ENCODE data around the gene CSTPP1.
"Not testable (repeated sequence)": the region's sequence is repeated elsewhere in the genome, so short reads cannot be mapped to it uniquely, and the experiment has no call there.

CSTPP1 gene

DNA sequence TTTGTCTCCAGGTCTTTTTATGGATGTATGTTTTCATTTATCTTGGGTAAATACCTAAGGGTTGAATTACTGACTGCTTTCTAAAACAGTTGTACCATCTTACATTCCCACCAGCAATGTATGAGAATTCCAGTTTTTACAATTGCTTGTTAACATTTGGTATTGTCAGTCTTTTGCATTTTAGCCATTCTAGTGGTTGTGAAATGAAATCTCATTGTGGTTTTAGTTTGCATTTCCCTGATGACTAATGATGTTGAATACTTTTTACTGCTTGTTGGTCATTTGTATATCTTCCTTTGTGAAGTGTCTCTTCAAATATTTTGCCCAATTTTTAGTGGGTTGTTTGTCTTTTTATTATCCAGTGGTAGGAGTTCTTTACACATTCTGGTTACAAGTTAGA is 147.4 kb downstream of the CSTPP1 start:
- DNase-seq (ENCODE audit: low spot score) (no peak), ATAC-seq (ENCODE audit: low read depth) (peak; percentile 64; the same call in 2 of the 3 replicates)
- Histone ChIP-seq H3K4me1 (ENCODE audit: insufficient read depth, poor library complexity, severe bottlenecking) (peaks cover 6% of the 10 kb centered on the region), H3K27ac (ENCODE audit: poor library complexity, severe bottlenecking) (no peak overlapping the region), H3K36me3 (ENCODE audit: low read depth) (no peaks in the 10 kb centered on the region), H3K27me3 (ENCODE audit: insufficient read depth, poor library complexity, severe bottlenecking) (no peaks in the 10 kb centered on the region), H3K4me3 (ENCODE audit: severe bottlenecking) (no peak overlapping the region), H3K9me3 (ENCODE audit: severe bottlenecking) (no peaks in the 10 kb centered on the region)
- TF ChIP-seq, protein P1, sequence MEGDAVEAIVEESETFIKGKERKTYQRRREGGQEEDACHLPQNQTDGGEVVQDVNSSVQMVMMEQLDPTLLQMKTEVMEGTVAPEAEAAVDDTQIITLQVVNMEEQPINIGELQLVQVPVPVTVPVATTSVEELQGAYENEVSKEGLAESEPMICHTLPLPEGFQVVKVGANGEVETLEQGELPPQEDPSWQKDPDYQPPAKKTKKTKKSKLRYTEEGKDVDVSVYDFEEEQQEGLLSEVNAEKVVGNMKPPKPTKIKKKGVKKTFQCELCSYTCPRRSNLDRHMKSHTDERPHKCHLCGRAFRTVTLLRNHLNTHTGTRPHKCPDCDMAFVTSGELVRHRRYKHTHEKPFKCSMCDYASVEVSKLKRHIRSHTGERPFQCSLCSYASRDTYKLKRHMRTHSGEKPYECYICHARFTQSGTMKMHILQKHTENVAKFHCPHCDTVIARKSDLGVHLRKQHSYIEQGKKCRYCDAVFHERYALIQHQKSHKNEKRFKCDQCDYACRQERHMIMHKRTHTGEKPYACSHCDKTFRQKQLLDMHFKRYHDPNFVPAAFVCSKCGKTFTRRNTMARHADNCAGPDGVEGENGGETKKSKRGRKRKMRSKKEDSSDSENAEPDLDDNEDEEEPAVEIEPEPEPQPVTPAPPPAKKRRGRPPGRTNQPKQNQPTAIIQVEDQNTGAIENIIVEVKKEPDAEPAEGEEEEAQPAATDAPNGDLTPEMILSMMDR (IDR thresholded peaks at IDR 0.05; ENCODE audit: poor library complexity, severe bottlenecking) = no peak

DNA sequence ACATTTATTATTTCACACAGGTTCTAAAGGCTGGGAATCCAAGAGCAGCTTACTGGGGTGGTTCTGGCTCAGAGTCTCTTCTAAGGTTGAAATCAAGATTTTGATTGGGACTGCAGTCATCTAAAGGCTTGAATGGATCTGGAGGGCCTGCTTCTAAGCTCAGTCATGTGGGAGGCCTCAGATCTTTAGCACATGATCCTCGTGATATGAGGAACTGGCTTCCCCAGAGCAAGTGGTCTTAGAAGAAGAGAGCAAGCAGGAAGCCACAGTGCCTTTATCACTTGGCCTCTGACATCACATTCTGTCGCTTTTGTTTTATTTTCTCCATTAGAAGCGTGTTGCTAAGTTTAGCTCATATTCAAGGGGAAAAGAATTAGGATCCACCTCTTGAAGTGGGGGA is 151.2 kb downstream of the CSTPP1 start:
- Histone ChIP-seq H3K36me3 (ENCODE audit: low read depth) (no peaks in the 10 kb centered on the region), H3K9me3 (ENCODE audit: severe bottlenecking) (no peaks in the 10 kb centered on the region), H3K4me3 (ENCODE audit: severe bottlenecking) (no peak overlapping the region), H3K27ac (ENCODE audit: poor library complexity, severe bottlenecking) (no peak overlapping the region), H3K4me1 (ENCODE audit: insufficient read depth, poor library complexity, severe bottlenecking) (peaks cover 6% of the 10 kb centered on the region), H3K27me3 (ENCODE audit: insufficient read depth, poor library complexity, severe bottlenecking) (no peaks in the 10 kb centered on the region)
- TF ChIP-seq, protein P1 (IDR thresholded peaks at IDR 0.05; ENCODE audit: poor library complexity, severe bottlenecking) = no peak
- no peak for DNase-seq (ENCODE audit: low spot score)
- no peak for ATAC-seq (ENCODE audit: low read depth)

DNA sequence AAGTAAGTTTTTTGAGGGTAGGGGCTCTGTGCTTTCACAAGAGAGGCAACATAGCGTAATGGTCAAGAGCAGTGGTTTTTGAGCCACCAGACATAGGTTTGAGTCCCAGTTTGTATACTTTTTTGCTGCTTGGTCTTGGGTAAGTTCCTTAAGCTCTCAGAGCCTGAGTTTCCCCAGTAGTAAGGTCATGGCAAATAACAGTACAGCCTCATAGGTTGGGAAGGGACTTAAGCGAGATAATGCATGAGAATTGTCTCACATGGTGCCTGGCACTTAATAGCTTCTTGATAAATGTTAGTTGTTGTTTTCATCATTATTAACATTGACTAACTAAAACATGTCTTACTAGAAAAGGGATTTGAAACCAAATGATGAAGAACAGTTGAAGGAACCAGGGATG is 157.0 kb downstream of the CSTPP1 start:
- Histone ChIP-seq H3K27ac (ENCODE audit: poor library complexity, severe bottlenecking) (no peak overlapping the region), H3K9me3 (ENCODE audit: severe bottlenecking) (no peaks in the 10 kb centered on the region), H3K4me1 (ENCODE audit: insufficient read depth, poor library complexity, severe bottlenecking) (no peaks in the 10 kb centered on the region), H3K27me3 (ENCODE audit: insufficient read depth, poor library complexity, severe bottlenecking) (no peaks in the 10 kb centered on the region), H3K36me3 (ENCODE audit: low read depth) (no peaks in the 10 kb centered on the region), H3K4me3 (ENCODE audit: severe bottlenecking) (no peak overlapping the region)
- ATAC-seq (ENCODE audit: low read depth) (no peak), DNase-seq (ENCODE audit: low spot score) (no peak)
- TF ChIP-seq, protein P1 (IDR thresholded peaks at IDR 0.05; ENCODE audit: poor library complexity, severe bottlenecking) = no peak

DNA sequence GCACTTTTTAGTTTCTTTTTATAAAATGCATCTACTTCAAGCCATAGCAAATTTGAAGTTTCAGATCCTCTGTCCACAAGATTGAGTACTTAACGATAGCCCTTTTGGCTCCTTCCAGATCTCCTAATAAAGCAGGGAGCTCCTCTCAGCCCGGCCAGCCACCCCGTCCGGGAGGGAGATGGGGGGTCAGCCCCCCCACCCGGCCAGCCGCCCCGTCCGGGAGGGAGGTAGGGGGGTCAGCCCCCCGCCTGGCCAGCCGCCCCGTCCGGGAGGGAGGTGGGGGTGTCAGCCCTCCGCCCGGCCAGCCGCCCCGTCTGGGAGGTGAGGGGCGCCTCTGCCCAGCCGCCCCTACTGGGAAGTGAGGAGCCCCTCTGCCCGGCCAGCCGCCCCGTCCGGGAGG is 160.3 kb downstream of the CSTPP1 start:
- not testable (repeated sequence) for H3K4me1 ChIP-seq (ENCODE audit: insufficient read depth, poor library complexity, severe bottlenecking); ATAC-seq (ENCODE audit: low read depth); H3K9me3 ChIP-seq (ENCODE audit: severe bottlenecking); H3K36me3 ChIP-seq (ENCODE audit: low read depth); H3K27me3 ChIP-seq (ENCODE audit: insufficient read depth, poor library complexity, severe bottlenecking); H3K27ac ChIP-seq (ENCODE audit: poor library complexity, severe bottlenecking); H3K4me3 ChIP-seq (ENCODE audit: severe bottlenecking); DNase-seq (ENCODE audit: low spot score)

DNA sequence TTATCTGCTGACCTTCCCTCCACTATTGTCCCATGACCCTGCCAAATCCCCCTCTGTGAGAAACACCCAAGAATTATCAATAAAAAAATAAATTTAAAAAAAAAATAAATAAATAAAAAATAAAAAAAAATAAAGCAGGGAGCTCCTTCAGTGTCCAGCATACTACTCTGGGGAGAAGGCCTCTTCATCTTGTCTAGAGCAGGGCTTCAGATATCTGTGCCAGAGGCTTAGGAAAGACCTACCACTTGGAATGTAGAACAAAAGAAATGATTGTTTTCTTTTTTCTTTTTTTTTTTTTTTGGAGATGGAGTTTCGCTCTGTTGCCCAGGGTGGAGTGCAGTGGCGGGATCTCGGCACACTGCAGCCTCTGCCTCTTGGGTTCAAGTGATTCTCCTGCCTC is 161.7 kb downstream of the CSTPP1 start:
- not testable (repeated sequence) for H3K36me3 ChIP-seq (ENCODE audit: low read depth); H3K27me3 ChIP-seq (ENCODE audit: insufficient read depth, poor library complexity, severe bottlenecking); DNase-seq (ENCODE audit: low spot score); H3K4me1 ChIP-seq (ENCODE audit: insufficient read depth, poor library complexity, severe bottlenecking); ATAC-seq (ENCODE audit: low read depth); H3K27ac ChIP-seq (ENCODE audit: poor library complexity, severe bottlenecking); H3K9me3 ChIP-seq (ENCODE audit: severe bottlenecking); H3K4me3 ChIP-seq (ENCODE audit: severe bottlenecking)

DNA sequence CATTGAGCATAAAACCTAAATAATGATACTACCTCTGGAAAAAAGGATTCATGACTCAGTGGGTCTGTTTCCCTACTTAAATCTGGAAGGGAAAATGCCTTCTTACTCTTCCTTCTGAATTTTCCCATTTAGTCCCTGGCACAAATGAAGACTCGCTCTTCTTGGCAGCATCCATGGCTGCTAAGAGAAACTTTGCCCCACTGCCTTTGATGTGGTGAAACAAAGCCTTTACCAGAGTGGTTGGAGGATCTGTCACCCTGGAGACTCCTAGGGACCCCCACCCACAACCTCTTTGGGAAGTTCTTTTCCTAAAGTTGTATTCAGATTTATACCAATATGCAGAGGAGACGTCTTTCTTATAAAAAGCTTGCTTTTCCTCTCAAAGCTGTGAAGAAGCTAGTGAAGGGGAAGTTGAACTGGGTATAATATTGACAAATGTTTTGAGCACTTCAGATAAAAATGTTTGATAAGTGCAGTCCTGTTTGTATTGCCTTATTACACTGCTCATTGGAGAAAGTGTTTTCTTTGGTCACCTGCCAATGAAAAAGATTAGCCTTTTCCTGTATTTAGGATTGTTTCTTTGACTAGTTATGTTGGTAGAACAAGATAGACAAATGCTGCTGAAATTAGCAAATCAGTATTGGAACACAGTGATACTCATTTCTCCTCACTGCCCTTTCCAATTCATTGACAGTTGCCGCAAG is 162.8 kb downstream of the CSTPP1 start:
- DNase-seq (ENCODE audit: low spot score) (no peak), ATAC-seq (ENCODE audit: low read depth) (no peak)
- TF ChIP-seq, protein P1 (IDR thresholded peaks at IDR 0.05; ENCODE audit: poor library complexity, severe bottlenecking) = no peak
- no peaks in the 10 kb centered on the region for H3K27me3 ChIP-seq (ENCODE audit: insufficient read depth, poor library complexity, severe bottlenecking)
- H3K9me3 ChIP-seq (ENCODE audit: severe bottlenecking) = no peaks in the 10 kb centered on the region
- no peaks in the 10 kb centered on the region for H3K36me3 ChIP-seq (ENCODE audit: low read depth)
- H3K27ac ChIP-seq (ENCODE audit: poor library complexity, severe bottlenecking) = no peak overlapping the region
- H3K4me3 ChIP-seq (ENCODE audit: severe bottlenecking) = no peak overlapping the region
- no peaks in the 10 kb centered on the region for H3K4me1 ChIP-seq (ENCODE audit: insufficient read depth, poor library complexity, severe bottlenecking)

All from RWPE2 (cell line).